A673 (cell line): ENCODE data around the gene STIL.

Source experiments
- EZH2 ChIP-seq: fragments of 200-600 bp; sonication (generic); IDR thresholded peaks from 2 replicates; pipeline ENCODE4 v1.6.1; 2017; ENCODE audit warnings: borderline replicate concordance, low read depth, mild to moderate bottlenecking, mixed read lengths, antibody characterized with exemption, low read length; ENCODE audit not compliant: poor library complexity, severe bottlenecking
- TF ChIP-seq, protein P1 (sequence below): fragments of 300-800, 200-600 bp; sonication (generic); conservative IDR thresholded peaks from 2 replicates; pipeline ENCODE4 v1.5.1; 2017; ENCODE audit warnings: low read depth, mild to moderate bottlenecking, antibody characterized with exemption, low read length, moderate library complexity, mixed read lengths

DNA sequence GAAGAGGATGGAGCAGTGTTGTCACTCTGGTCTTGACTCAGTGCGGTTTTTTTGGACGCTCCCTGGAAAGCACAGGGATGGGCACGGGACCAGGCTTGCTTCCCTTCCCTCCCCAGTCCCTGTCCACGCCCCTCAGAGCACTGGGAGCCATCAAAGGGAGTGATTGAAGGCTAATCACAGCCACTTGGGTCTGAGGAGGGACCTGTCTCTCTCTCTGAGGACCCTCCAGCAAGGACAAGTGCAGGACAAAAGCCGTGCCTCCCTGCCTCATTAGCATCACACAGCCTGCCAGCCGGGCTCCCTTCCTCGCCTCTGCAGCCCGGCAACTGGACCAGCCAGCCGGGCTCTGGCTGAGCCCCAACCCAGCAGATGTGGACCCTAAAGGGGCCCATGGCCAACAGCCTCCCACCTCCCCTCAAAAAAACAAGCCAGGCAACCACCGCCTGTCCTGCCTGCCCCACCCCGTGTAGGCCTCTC, 105.5 kb downstream of the STIL start:
- TF ChIP-seq, protein P1, sequence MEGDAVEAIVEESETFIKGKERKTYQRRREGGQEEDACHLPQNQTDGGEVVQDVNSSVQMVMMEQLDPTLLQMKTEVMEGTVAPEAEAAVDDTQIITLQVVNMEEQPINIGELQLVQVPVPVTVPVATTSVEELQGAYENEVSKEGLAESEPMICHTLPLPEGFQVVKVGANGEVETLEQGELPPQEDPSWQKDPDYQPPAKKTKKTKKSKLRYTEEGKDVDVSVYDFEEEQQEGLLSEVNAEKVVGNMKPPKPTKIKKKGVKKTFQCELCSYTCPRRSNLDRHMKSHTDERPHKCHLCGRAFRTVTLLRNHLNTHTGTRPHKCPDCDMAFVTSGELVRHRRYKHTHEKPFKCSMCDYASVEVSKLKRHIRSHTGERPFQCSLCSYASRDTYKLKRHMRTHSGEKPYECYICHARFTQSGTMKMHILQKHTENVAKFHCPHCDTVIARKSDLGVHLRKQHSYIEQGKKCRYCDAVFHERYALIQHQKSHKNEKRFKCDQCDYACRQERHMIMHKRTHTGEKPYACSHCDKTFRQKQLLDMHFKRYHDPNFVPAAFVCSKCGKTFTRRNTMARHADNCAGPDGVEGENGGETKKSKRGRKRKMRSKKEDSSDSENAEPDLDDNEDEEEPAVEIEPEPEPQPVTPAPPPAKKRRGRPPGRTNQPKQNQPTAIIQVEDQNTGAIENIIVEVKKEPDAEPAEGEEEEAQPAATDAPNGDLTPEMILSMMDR: no peak
- TF ChIP-seq EZH2: no peak
